PC-3 (cell line): Measurements from ENCODE around the gene BIVM. TPM values are rescaled to one million over a fixed set of nuclear protein-coding genes. Genes with fewer than 3 reads are reported as not detected.

Experiments used
- ATAC-seq: fragments of 200-7000 bp; cut with Tn5 transposase; 2 replicates; pipeline ENCODE4 v1.9.1; 2020; ENCODE audit warnings: mild to moderate bottlenecking, moderate library complexity
- BruUV-seq: library from RNA; stranded (reverse); fragments of 400-500 nt; replicated peaks from 2 replicates; lab custom pipeline; 2021; lab: Mats Ljungman, UMichigan
- CTCF ChIA-PET: fragments of 300-600 bp; sonication (Branson Sonifier 250); formaldehyde crosslinking; loops from one replicate; lab custom pipeline; 2022; ENCODE audit warnings: antibody characterized with exemption; lab: Charles Lee
- POLR2A ChIA-PET: fragments of 300-600 bp; sonication (Branson Sonifier 250); formaldehyde crosslinking; loops from one replicate; lab custom pipeline; 2022; ENCODE audit warnings: antibody characterized with exemption; ENCODE audit not compliant: unreplicated experiment; lab: Charles Lee
- DNase-seq: peaks from one replicate; pipeline ENCODE4 v3.0.0-alpha.2; 2015
- H2AFZ ChIP-seq: fragments of 300-600 bp; sonication (generic); 2 replicates; pipeline ENCODE4 v1.6.0; 2016; ENCODE audit warnings: antibody characterized with exemption, low read length
- H3F3A ChIP-seq: fragments of 300-600 bp; sonication (generic); one replicate; pipeline ENCODE4 v1.6.0; 2017; ENCODE audit warnings: antibody characterized with exemption, low read length, control low read depth, mild to moderate bottlenecking; ENCODE audit not compliant: unreplicated experiment
- H3K27ac ChIP-seq: fragments of 300-600 bp; sonication (generic); 2 replicates; pipeline ENCODE4 v1.5.1; 2016; ENCODE audit warnings: mild to moderate bottlenecking, low read length
- H3K27me3 ChIP-seq: fragments of 300-600 bp; sonication (generic); 2 replicates; pipeline ENCODE4 v1.6.1; 2016; ENCODE audit warnings: low read length, mixed read lengths
- H3K36me3 ChIP-seq: fragments of 300-600 bp; sonication (generic); 2 replicates; pipeline ENCODE4 v1.6.1; 2016; ENCODE audit warnings: low read depth, mixed run types, low read length, mixed read lengths
- H3K4me1 ChIP-seq: fragments of 300-600 bp; sonication (generic); 2 replicates; pipeline ENCODE4 v1.5.1; 2016; ENCODE audit warnings: low read length; ENCODE audit not compliant: insufficient read depth
- H3K4me2 ChIP-seq: fragments of 300-600 bp; sonication (generic); 2 replicates; pipeline ENCODE4 v1.6.0; 2016; ENCODE audit warnings: low read length
- H3K4me3 ChIP-seq: fragments of 300-600 bp; sonication (generic); 2 replicates; pipeline ENCODE4 v1.5.1; 2016; ENCODE audit warnings: mild to moderate bottlenecking, low read length, mixed read lengths
- H3K79me2 ChIP-seq: fragments of 300-600 bp; sonication (generic); 2 replicates; pipeline ENCODE4 v1.6.1; 2017; ENCODE audit warnings: low read length, mixed read lengths
- H3K9ac ChIP-seq: fragments of 300-600 bp; sonication (generic); 2 replicates; pipeline ENCODE4 v1.6.0; 2016; ENCODE audit warnings: mild to moderate bottlenecking, low read length
- H3K9me2 ChIP-seq: fragments of 300-600 bp; sonication (generic); replicated peaks from 2 replicates; pipeline ENCODE4 v1.6.1; 2016; ENCODE audit warnings: mixed run types, low read length, mixed read lengths
- H3K9me3 ChIP-seq: fragments of 300-600 bp; sonication (generic); 2 replicates; pipeline ENCODE4 v1.6.1; 2016; ENCODE audit warnings: low read length, mixed read lengths
- H4K20me1 ChIP-seq: fragments of 300-600 bp; sonication (generic); 2 replicates; pipeline ENCODE4 v1.6.1; 2016; ENCODE audit warnings: low read length, mixed read lengths
- EZH2 ChIP-seq: fragments of 300-600 bp; sonication (generic); IDR thresholded peaks from one replicate; pipeline ENCODE4 v1.6.1; 2017; ENCODE audit warnings: antibody characterized with exemption, mild to moderate bottlenecking, low read length; ENCODE audit not compliant: unreplicated experiment
- EZH2phosphoT487 ChIP-seq: fragments of 300-600 bp; sonication (generic); IDR thresholded peaks from 2 replicates; pipeline ENCODE4 v1.6.1; 2018; ENCODE audit warnings: mild to moderate bottlenecking, antibody characterized with exemption, low read length, borderline replicate concordance
- intact Hi-C: fragments of 100-400 bp; cut with micrococcal nuclease; formaldehyde crosslinking; loops from 2 replicates; pipeline ENCODE4 v1.9.0; 2023
- total RNA-seq: library from RNA; depleted of rRNA; stranded (reverse); fragments of >200 nt; gene quantifications from 2 replicates; pipeline ENCODE4 v1.2.3, GENCODE V29; 2014
- TF ChIP-seq, protein P1 (sequence below): fragments of 300-600 bp; sonication (generic); conservative IDR thresholded peaks from 2 replicates; pipeline ENCODE4 v1.5.1; 2017; ENCODE audit warnings: antibody characterized with exemption, low read depth, mild to moderate bottlenecking, low read length

BIVM gene
- total RNA-seq, 1 experiment from 2014 or later = 6.7 TPM

DNA sequence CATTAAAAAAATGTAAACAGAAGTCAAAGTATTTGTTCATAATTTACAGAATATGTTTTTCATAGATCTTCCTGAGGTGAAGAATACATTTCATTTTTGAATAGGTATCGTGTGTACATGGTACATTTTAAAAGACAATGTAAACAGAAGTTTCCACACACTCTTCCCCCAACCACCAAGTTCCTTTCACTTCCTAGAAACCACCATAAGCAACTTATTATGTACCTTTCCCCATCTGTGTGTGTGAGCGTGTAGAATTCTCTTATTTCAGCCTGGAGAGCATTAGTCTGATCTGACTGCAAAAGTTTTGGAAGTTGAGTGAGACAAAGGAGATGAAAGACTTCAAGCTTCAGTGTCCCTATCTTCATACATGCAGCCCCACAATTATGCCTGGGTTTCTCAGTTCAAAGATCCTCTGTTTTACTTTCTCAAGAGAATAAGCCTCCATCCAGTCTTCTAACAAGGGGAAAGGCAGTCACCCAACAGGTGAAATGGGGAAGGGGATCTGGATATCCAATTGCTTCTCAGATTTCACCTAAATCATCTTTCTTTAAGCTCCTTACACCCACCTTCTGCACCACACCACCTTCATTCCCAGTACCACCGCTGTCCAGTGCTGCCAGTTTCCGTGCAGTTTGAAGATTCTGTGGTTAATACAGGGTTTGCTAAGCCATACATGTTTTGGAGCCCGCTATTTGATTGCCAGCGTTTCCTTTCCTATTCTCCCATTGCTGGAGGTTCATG lies 27.4 kb upstream of the BIVM start:
- TF ChIP-seq, protein P1, sequence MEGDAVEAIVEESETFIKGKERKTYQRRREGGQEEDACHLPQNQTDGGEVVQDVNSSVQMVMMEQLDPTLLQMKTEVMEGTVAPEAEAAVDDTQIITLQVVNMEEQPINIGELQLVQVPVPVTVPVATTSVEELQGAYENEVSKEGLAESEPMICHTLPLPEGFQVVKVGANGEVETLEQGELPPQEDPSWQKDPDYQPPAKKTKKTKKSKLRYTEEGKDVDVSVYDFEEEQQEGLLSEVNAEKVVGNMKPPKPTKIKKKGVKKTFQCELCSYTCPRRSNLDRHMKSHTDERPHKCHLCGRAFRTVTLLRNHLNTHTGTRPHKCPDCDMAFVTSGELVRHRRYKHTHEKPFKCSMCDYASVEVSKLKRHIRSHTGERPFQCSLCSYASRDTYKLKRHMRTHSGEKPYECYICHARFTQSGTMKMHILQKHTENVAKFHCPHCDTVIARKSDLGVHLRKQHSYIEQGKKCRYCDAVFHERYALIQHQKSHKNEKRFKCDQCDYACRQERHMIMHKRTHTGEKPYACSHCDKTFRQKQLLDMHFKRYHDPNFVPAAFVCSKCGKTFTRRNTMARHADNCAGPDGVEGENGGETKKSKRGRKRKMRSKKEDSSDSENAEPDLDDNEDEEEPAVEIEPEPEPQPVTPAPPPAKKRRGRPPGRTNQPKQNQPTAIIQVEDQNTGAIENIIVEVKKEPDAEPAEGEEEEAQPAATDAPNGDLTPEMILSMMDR = no peak
- TF ChIP-seq EZH2 = no peak
- no peak for TF ChIP-seq EZH2phosphoT487
- ATAC-seq = no peak

DNA sequence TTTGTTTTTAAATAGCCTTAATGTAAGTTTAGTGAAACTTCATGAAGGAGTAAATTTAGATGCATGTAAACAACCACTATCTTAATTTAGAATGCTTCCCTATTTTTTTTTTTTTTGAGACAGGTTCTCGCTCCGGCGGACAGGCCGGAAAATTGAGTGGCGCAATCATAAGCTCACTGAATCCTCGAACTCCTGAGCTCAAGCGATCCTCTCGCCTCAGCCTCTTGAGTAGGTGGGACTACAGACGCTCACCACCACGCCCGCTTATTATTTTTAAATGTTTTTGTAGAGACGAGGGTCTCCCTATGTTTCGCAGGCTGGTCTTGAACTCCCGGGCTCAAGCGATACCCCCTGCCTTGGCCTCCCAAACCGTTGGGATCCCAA lies 26.9 kb upstream of the BIVM start:
- no TSS peak for BruUV-seq
- H3K4me3 ChIP-seq = peak overlapping the region; percentile 92; the same call in 1 of the 2 replicates
- ATAC-seq = no peak
- H2AFZ ChIP-seq = no peak overlapping the region
- no peaks in the 10 kb centered on the region for H3K9me3 ChIP-seq
- H3K27ac ChIP-seq = no peak overlapping the region
- peaks cover 31% of the 10 kb centered on the region for H3K79me2 ChIP-seq
- H3K4me2 ChIP-seq = peak overlapping the region; percentile 82; the same call in 1 of the 2 replicates
- peaks cover 17% of the 10 kb centered on the region for H3K4me1 ChIP-seq
- no peaks in the 10 kb centered on the region for H3K27me3 ChIP-seq
- intact Hi-C loops = loop anchor here (2.0 to 5.0 kb wide), 2 partner anchors 27 to 45 kb away; partner anchors contain the start of genes BIVM and POGLUT2
- TF ChIP-seq EZH2phosphoT487 (no peak), EZH2 (no peak)
- TF ChIP-seq, protein P1 = no peak
- no peaks in the 10 kb centered on the region for H4K20me1 ChIP-seq
- H3K9ac ChIP-seq = no peak overlapping the region
- no peaks in the 10 kb centered on the region for H3K36me3 ChIP-seq
- POLR2A ChIA-PET = no interaction called here
- no peaks in the 10 kb centered on the region for H3F3A ChIP-seq
- CTCF ChIA-PET = no interaction called here
- DNase-seq = no peak
- no peaks in the 10 kb centered on the region for H3K9me2 ChIP-seq

More for the DNA sequence above, 27.4 kb upstream of the BIVM start:
- no peaks in the 10 kb centered on the region for H3K36me3 ChIP-seq
- no peaks in the 10 kb centered on the region for H3K27me3 ChIP-seq
- peaks cover 17% of the 10 kb centered on the region for H3K4me1 ChIP-seq
- no TSS peak for BruUV-seq
- no peak overlapping the region for H3K9ac ChIP-seq
- no peaks in the 10 kb centered on the region for H3K9me3 ChIP-seq
- H2AFZ ChIP-seq = no peak overlapping the region
- no peak for DNase-seq
- ChIA-PET POLR2A (no interaction called here), CTCF (no interaction called here)
- no peaks in the 10 kb centered on the region for H3K9me2 ChIP-seq
- H3F3A ChIP-seq = no peaks in the 10 kb centered on the region
- H3K4me2 ChIP-seq = peak overlapping the region; percentile 82
- H3K27ac ChIP-seq = no peak overlapping the region
- H3K4me3 ChIP-seq = no peak overlapping the region
- intact Hi-C loops = loop anchor here (2.0 to 5.0 kb wide), 2 partner anchors 27 to 44 kb away; partner anchors contain the start of genes BIVM and POGLUT2
- no peaks in the 10 kb centered on the region for H4K20me1 ChIP-seq
- peaks cover 31% of the 10 kb centered on the region for H3K79me2 ChIP-seq
